ENCODE measurements around the gene PPP1R17.

Gene PPP1R17

DNA sequence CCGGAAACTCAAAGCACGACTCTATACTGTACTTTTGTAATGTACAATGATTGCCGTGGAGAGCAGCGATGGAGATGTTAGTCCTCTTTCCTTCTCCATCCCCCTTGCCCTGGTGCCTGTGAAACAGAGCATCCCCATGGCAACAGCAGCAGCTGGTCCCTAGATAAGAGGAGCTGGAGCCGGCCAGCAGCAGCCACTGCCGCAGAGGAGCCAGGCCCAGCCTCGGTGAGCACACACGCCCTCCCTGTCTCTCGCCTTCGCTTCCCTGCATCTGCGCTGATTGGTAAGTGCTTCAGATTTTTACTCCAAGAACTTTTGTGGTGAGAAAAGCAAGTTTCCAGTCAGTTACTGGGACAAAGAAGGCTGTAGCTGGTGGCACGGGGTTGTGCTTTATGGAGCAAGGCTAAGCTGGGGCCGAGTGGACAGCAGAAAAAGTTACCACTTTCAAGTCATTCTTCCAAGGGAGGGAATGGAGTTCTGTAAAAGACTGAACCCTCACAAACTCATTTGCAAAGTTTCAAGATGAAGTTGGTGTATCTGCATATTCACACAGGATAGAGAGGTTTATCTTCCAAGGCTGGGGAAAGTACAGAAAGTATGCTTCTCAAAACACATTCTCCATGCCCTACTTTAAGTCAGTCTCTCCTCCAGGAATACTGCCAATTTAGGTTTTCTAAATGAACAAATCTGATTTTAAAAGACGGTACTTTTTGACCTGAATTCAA lies at the start of gene PPP1R17:
Gene PPP1R17 (plus strand): TSS at position 192 of the 725 bp plus-strand sequence. CDS start 5,227 bp downstream, outside the sequence.
- no peak for DNase-seq (ENCODE audit: low spot score)

DNA sequence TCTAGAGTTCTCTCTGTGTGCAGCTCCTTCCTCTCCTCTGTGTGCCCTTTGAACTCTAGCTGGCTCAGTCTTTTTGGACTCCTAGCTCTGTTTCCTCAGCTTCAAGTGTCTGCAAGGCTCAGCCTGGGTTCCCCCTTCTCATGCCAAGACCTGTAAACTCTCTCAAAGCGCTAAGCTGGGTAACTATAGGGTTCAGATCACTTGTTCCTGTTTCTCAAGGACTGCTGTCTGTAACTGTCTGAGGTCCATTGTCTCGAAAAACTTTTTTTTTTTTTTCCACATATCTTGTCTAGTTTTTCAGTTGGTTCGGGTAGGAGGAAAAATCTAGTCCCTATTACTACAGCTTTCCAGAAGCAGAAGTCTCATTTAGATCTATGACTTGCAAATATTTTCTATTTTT lies 46.6 kb upstream of the PPP1R17 start:
- no peak for DNase-seq (ENCODE audit: low spot score)

DNA sequence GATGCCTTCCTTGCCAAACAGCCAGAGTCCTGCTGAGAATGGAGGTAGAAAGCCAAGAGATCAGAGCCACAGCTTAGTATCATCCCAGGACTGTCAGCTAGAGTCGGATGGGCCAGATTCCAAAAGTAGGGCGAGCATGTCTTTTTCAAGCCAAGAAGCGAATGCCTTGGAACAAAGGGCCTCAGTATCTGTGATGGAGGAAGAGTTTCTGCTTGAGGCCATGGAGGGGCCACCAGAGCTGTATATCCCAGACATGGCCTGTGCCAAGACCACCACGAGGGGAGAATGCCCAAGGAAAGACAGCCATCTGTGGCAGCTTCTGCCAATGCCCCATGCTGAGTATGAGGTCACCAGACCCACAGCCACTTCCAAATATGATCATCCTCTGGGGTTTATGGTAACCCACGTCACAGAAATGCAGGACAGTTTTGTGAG lies 44.3 kb upstream of the PPP1R17 start:
- DNase-seq (ENCODE audit: low spot score), result no peak

DNA sequence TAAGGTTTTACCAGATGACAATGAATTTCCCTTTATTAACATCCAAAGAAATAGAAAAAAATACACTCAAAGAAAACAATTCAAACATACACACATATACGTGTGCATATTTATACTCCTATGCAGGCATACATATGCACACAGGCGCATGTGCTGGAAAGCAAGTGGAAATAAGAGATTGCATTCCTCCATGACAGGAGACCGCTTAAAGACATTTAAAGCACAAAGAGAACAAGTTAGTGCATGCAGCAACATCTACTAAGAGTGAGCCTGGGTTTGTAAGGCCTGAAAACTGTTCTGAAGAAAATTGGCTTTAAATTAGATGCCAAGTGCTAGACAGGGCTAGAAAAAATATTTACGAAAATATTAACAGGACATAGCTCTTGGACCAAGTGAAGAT lies 40.1 kb upstream of the PPP1R17 start:
- DNase-seq (ENCODE audit: low spot score), result no peak

- DNase-seq (ENCODE audit: low spot score), result no peak
Measured at GRCh38 chr7:31647511-31647910, 39.5 kb upstream of the PPP1R17 start.

GRCh38 chr7:31648288-31648687 lies 38.7 kb upstream of the PPP1R17 start:
- no peak for DNase-seq (ENCODE audit: low spot score)

DNA sequence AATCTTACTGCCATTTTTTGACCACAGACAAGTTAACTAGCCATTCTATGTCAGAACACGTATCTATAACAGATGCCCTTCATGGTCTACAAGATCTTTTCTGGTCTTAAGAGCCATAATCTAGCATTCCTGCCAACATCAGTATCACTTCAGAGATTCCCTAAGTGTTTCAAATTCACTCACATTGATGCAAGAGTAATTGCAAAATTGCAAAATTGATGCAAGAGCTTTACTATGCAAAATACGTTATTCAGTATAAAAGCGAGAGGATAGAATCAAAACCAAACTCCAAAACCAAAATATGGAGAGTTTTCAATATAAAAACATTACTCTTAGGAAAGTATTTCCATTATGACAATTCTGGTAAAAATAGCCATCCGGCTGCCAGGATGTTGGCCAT lies 38.1 kb upstream of the PPP1R17 start:
- no peak for DNase-seq (ENCODE audit: low spot score)

DNA sequence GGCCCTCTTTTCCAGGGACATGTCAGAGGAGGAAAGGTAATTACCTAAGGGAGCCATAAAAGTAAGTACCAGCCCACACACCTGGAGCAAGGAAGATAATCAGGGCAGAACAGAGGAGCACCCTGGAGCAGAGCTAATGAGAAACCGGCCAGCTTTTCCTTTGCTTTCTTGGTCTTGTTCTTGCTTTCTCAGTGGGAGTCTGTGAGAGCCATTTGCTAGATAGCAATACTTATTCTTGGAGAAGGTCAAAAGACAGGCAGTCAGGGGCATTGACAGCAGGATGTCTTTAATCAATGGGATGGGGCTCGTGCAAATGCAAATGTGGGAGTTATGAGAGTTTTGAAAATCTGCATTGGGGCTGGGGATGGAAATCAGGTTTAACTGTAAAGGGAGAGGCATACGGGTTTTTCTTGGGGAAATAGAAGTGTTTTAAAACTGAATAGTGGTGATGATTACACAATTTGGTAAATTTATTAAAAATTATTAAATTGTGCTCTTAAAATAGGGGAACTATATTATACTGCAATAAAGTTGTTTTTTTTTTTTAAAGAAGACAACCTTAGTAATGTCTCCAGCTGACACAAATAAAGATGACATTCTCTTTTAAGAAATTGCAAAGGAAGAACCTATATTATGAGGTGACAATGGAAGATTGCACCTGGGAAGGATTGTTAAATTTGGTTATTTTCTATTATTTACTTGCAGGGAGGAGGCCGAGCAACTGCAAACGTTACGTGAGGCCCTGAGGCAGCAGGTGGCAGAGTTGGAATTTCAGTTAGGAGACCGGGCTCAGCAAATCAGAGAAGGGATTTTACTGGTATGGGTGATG lies 35.6 kb upstream of the PPP1R17 start:
- no peak for DNase-seq (ENCODE audit: low spot score)

DNA sequence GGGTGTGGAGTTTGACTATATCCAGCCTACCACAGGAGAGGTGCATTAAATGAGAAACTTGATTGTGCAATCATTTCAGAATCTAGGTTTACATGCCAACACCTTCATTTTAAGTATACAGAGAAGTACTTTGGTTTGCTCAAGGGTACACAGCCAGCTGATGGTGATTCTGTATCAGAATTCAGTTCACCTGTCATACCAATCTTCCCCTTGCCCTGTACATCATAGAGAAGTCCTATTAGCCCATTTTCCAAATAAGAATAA lies 35.0 kb upstream of the PPP1R17 start:
- DNase-seq (ENCODE audit: low spot score), result no peak

- DNase-seq (ENCODE audit: low spot score), result peak; percentile 7
Measured at GRCh38 chr7:31663072-31663471, 23.9 kb upstream of the PPP1R17 start.

GRCh38 chr7:31664890-31665289 lies 22.1 kb upstream of the PPP1R17 start:
- no peak for DNase-seq (ENCODE audit: low spot score)

DNA sequence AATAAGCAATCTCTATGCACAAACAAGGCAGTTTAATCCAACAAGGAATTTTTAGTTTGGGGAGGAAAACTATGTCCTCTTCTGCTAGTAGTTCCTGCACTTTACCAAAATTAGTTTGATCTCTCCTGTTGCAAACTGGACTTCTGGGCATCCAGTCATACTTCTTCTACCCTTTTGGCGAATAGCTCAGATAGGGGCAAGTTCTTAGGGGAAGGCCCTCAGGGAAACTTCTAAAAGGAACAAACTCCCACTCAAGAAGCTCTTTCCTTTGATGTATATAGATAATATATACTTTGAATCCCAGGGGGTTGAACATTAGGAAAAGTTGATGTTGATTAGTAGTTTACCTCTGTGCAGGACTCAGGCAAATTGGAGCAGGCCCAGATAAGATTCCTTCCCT lies 21.5 kb upstream of the PPP1R17 start:
- no peak for DNase-seq (ENCODE audit: low spot score)

DNA sequence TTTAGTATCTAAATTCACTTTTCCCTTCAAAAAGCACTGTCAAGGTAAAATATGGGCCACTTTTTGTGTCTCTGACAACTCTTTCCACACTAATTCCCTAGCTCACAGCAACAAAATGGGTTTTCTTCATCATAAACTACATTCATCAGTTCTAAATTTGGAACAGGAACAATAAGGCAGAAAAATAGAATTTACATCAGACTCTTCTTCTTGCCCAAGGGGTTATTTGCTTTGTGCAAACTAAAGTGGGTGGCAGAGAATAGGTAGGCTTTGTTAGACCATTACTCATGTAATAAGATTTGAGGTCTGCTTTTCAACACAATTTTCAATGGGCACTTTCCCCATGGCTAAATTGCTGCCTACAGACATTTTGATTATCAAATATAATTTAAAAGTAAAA lies 17.6 kb upstream of the PPP1R17 start:
- no peak for DNase-seq (ENCODE audit: low spot score)

DNA sequence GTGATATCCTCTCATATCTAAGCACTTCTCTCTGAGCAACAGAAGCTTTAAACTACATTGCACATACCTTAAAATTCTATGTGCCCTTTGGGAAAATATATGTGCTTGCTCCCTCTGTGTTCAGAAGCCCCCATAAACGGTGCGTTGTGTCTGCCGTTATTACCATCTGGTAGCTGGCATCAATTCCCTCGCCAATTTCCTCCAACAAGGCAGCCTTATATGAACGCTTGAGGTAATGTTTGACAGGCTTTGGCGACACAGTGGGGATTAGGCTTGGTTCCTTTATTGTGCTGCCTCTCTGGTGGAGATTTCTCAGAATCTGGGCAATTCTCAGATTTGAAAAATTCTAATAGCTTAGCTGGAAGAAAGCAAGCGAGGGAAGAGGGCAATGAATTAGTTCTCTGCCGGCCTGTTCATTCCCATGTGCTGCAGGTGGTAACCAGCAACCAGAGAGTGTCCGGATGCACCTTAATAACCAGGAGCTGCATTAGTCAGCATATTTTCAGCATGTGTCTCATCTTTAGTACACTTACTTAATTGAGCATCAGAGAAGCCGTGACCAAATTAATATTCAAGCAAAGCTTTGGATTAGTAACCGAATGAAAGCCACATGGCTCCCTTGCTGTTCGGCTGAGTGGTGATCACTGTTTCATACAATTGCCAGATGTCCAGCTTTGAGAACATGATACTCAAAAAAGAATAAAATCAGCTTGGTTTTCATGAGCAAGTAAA lies 7.3 kb upstream of the PPP1R17 start:
- DNase-seq (ENCODE audit: low spot score), result no peak

- no peak for DNase-seq (ENCODE audit: low spot score)
Measured at GRCh38 chr7:31683445-31684225, 3.4 kb upstream of the PPP1R17 start.

DNA sequence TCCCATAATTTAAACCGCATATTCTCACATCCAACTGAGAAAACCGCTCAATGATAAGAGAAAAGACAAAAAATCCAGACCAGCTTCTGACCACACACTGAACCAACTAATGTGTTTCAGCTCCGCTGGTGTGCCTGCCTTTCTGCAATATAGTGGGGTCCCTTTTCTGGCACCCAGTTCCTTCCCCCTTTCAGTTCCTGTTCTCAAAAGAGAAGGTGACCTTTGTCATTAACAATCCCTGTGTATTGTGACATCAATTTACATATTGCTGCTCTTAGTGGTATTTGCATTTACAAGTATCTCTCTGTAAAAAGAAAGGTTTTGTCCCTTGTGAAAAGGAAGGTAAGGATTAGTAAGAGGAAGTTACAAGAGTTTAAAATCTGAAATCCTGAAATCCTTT lies 1.4 kb downstream of the PPP1R17 start:
- no peak for DNase-seq (ENCODE audit: low spot score)

DNA sequence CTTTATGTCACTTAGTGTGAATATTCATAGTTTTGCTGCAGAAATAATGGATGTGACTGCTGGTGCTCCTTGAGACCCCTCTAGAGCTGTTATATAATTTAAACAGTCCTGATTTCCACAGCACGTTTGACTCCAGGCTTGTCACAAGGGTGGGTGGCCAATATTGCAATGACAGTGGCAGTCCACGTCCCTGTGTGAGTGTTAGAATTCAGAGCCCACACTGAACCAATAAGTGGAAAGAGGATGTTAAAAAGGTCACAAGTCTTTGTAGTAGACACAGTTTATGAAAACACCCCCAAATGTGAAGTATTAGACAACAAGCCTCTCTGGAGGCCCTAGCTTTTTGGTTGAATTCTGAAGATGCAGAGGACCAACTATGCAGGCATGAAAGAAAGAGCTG lies 2.0 kb downstream of the PPP1R17 start:
- no peak for DNase-seq (ENCODE audit: low spot score)

DNA sequence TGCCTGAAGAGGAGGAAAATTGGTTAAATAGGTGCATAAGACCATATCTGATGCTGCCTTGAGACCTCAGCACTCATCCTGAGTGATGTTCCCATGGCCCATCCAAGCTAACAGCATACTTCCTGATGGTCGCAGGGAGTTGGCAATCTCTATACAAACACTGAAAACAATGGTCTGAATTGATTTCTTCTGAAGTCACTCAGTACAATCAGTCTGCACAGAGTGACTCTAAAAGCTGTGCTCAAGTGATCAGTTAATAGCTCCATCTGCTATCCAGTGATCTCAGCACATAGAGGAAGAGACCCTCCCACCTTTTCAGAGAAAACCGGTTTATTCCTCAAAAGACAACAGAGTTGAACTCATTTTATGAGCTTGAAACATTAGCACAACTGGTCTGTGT lies 3.9 kb downstream of the PPP1R17 start:
- DNase-seq (ENCODE audit: low spot score), result no peak

DNA sequence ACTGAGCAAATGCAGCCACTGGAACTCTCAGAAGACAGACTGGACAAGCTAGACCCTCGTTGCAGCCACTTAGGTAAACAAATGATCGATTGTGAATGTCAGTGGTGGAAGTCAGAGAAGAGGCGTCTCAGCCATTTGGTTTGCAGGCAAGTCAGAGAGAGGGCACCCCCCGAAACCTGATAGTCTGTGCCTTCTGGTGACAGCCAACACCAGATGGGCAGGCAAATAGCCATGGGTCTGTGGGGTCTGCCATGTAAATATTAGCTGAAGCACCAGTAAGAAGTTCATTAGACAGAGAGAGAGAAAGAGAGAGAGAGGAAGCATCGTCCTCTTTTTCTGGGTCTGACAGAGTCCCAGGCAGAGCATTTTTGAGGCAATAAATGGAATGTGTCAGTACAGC lies 5.4 kb downstream of the PPP1R17 start:
- DNase-seq (ENCODE audit: low spot score), result no peak

GRCh38 chr7:31692871-31693270 lies 5.9 kb downstream of the PPP1R17 start:
- DNase-seq (ENCODE audit: low spot score), result no peak

DNA sequence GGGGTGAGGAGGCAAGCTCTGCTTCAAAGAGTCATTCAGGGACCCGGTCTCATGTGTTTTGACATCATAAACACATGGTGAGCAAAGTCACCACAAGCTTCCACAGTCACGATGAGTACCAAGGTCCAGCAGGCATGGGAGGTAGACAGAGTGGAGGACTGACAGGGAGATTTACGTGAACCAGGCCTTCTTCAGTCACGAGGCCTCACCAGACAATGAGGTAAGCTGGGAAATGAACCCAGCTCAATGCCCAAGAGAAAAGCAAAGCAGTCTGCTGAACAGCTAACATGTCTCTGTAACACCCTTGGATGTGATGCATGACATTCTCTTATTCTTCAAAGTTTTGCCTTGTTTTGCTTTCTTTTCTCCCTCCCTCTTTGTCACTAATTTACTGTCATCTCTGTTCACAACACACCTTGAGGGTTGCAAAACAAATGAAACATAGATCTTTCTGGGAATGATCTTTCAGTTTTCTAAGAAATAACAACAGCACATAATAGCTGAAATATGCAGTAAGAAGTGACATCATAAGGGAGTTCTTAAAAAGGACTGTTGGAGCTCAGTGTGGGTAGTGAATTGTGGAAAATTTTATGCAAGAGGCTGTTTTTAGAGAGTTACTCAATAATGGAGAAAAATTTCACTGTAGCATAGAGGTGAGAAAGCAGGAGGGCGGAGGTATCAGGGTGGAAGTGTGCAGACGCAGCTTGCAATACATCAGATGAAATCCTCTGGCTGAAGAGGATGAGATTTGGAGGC lies 9.0 kb downstream of the PPP1R17 start:
- DNase-seq (ENCODE audit: low spot score), result no peak

DNA sequence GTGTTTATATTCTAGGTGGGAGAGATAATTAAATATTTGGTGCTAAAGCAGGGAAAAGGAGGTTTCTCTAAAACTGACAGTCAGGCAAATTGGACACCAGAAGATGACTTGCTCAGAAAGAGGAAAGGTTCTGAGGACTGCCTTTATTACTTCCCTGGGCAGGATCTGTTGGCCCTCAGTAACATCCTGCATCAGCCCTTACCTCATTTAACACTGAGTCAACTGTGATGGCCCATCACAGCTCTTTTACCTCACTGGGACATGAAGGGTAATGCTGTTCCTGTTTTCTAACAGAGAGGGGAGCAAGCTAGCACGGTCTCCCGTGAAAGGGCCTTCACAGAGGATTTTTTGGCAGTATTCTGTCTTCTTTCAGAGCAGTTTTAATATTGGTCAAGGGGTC lies 12.0 kb downstream of the PPP1R17 start:
- DNase-seq (ENCODE audit: low spot score), result no peak

Data from HuH-7 (cell line).